ENCODE data around the gene TAF5.
"Not testable (repeated sequence)": the region's sequence is repeated elsewhere in the genome, so short reads cannot be mapped to it uniquely, and the experiment has no call there.

The TAF5 gene

DNA sequence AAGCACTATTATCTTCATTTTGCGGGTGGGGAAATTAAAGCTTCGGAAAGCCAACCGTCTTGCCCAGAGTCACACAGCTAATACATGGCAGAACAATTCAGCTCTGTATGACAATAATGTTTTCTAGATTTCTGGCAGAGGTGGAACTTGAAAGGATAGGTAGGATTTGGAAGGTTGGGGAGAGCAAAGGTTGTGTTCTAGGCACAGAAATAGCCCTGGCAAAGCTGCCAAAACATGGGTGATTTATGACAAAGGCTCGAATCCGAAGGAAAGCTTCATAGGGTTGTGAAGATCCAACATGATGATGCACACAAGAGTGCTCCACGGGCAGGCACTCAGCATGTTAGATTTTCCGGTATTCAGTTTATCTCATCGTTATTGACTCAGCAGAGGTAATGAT lies 47.8 kb downstream of the TAF5 start:
- no peak for DNase-seq (ENCODE audit: low read depth)

DNA sequence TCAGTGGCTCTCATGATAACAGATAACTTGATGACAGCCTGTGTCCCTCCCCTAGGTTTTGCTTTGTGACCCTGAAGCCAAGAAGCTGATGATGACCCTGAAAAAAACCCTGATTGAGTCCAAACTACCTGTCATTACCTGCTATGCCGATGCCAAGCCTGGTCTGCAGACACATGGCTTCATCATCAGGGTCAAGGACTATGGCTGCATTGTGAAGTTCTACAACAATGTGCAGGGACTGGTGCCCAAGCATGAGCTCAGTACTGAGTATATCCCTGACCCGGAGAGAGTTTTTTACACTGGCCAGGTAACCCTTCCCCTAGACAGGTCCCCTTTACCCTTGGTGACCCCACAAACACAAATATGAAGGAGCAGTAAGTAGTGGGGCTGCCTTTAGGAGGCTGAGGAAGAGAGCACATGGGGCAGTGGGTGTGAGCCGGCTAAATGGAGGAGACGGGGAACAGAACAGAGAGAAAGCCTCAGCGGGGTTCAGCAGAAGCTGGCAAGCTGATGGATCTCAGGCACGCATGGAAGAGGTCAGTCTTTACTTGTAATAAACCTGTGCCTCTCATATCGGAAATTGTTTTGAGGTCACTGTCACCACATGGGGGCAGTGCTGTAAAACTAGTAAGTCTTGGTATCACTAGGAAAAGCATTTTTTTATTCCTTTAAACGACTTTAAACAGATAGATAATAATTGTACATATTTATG lies 48.8 kb downstream of the TAF5 start:
- peak; percentile 13 for DNase-seq (ENCODE audit: low read depth)

DNA sequence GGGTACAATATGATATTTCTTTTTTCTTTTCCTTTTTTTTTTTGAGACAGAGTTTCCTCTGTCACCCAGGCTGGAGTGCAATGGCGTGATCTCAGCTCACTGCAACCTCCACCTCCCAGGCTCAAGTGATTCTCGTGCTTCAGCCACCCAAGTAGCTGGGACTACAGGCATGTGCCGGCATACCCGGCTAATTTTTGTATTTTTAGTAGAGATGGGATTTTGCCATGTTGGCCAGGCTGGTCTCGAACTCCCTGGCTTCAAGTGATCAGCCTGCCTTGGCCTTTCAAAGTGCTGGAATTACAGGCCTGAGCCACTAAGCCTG lies 49.3 kb downstream of the TAF5 start:
- DNase-seq (ENCODE audit: low read depth) = not testable (repeated sequence)

DNA sequence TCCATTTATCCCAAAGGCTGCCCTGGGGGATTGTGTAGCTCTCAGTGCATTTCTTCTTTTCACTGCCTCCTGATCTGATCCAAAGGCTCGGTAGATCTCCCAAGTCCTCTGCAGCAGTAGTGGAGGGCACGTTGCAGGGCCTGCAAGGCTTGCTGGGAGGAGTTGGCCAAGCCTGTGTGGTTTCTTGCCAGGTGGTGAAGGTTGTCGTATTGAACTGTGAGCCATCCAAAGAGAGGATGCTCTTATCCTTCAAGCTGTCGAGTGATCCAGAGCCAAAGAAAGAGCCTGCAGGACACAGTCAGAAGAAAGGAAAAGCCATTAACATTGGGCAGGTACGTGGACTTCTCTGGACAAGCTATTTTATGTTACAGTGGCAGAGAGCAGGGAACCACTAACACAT lies 49.8 kb downstream of the TAF5 start:
- no peak for DNase-seq (ENCODE audit: low read depth)

DNA sequence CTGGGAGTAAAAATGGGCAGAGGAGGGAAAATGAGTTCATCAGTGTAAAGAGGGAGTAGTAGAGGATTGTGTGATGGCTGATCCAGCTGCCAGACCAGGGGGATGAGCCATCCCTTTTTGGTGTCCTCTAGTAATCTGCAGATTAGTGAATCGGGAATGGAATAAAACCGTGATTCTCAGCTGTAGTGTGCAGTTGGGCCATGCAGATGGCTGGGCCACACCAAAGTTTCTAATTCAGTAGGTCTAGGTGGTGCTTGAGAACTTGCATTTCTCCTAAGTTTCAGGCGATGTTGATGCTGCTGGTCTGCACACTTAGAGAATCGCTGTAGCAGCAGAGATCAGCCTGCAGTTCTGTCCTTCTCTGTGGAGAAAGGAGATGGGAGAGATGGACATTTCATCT lies 51.3 kb downstream of the TAF5 start:
- no peak for DNase-seq (ENCODE audit: low read depth)

DNA sequence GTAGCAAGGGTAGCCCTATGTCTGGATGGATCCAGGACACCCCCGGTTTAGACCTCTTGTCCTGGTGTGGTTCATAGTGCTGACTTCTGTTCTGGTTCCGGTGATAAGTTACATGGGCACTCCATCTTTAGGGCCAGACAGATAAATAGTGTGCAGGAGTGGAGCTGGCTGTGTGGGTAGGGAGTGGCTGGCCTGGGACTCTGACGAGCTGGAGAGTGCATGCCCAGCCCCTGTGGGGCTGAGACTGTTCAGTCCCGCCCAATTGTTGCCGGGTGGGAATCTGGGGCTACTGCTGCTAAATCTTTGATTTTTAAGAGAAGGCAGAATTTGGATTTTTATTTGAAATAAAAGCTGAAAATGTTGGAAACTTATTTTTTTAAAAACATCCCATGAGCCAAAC lies 56.0 kb downstream of the TAF5 start:
- DNase-seq (ENCODE audit: low read depth) = no peak

DNA sequence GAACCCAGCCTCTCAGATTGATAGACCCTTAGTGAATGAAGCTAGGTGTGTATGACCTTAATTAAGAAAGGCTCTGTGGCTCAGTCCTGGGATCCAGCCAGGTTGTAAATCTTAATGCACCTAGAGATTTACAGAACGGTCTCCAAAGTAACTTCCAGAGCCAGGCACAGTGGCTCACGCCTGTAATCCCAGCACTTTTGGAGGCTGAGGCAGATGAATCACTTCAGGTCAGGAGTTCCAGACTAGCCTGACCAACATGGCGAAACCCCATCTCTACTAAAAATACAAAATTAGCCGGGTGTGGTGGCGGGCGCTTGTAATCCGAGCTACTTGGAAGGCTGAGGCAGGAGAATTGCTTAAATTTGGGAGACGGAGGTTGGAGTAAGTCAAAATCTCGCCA lies 60.1 kb downstream of the TAF5 start:
- no peak for DNase-seq (ENCODE audit: low read depth)

DNA sequence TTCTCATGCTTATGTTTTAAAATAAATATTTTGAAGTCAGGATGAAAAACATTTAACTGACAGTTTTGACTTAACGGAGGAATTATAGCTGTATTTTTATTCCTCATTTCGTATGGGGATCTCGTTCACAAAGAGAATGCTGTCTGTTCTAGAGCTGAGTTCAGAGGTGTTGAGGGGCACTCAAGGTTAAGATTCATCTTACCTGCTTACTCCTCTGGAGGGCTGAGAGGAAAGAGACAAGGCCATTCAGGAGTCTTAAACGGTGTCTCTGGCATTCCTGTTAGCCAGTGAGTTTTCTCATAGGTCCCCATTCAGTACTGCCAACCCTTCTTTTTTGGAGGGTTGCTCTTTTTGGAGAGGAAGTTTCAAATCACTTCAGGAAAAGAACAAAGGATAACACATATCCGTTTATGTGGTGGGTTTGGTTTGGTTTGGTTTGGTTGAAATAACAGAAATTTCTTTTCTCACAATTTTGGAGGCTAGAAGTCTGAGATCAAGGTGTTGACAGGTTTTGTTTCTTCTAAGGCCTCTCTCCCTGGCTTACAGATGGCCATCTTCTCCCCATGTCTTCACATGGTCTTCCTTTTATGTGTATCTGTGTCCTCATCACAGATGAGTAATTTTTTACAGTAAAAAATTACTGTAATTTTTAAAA lies 61.3 kb downstream of the TAF5 start:
- DNase-seq (ENCODE audit: low read depth) = no peak

DNA sequence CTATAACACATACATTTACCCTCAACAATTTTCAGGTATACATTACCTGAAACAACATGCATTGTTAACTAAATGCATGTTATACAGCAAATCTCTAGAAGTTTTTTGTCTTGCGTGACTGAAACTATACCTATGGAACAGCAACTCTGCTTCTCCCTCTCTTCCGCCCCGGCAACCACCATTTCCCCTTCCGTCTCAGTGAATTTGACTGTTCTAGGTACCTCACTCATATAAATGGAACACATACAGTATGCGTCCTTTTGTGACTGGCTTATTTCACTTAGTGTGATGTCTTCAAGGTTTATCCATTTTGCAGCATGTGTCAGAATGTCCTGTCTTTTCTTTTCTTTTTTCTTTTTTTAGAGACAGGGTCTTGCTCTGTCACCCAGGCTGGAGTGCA lies 61.9 kb downstream of the TAF5 start:
- no peak for DNase-seq (ENCODE audit: low read depth)

DNA sequence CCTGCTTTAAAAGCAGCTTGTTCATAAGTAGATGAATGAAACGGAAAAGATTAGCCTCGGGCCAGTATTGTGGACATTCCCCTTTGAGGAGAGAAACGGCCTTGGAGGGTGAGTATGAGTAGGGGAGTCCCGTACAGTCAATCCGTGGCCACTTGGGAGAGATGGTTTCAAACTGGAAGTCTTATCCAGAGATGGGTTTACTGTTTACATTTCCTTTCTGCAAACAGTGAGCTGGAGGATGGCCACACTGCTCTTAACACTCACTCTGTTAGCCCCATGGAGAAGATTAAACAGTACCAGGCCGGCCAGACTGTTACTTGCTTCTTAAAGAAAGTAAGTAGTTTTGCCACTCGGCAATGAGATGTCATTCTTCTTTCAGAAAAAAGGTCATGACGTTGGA lies 64.1 kb downstream of the TAF5 start:
- DNase-seq (ENCODE audit: low read depth) = no peak

DNA sequence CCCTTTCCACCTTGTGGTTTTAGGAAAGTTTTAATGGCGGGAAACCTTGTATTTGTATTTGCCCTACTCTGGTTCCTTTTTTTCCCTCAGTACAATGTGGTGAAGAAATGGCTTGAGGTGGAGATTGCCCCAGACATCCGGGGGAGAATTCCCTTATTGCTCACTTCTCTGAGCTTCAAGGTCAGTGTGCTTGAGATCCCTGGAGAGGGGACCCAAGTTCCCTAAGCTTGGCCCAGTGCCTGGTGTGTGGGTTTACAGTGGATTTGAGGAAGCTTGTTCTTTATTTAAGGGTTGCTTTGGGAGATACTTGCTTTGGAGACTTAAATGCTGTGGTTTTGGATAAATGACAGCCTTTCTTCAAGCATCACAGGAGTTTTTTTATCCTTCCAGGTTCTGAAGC lies 66.1 kb downstream of the TAF5 start:
- no peak for DNase-seq (ENCODE audit: low read depth)
